ENCODE results near the gene HSBP1.

HSBP1 gene

GRCh38 chr16:83840060-83840617, 32.4 kb downstream of the HSBP1 start:
- H3K4me3 ChIP-seq (ENCODE audit: severe bottlenecking) = no peak overlapping the region
- H3K36me3 ChIP-seq (ENCODE audit: low read depth) = no peaks in the 10 kb centered on the region
- TF ChIP-seq, protein P1, sequence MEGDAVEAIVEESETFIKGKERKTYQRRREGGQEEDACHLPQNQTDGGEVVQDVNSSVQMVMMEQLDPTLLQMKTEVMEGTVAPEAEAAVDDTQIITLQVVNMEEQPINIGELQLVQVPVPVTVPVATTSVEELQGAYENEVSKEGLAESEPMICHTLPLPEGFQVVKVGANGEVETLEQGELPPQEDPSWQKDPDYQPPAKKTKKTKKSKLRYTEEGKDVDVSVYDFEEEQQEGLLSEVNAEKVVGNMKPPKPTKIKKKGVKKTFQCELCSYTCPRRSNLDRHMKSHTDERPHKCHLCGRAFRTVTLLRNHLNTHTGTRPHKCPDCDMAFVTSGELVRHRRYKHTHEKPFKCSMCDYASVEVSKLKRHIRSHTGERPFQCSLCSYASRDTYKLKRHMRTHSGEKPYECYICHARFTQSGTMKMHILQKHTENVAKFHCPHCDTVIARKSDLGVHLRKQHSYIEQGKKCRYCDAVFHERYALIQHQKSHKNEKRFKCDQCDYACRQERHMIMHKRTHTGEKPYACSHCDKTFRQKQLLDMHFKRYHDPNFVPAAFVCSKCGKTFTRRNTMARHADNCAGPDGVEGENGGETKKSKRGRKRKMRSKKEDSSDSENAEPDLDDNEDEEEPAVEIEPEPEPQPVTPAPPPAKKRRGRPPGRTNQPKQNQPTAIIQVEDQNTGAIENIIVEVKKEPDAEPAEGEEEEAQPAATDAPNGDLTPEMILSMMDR (IDR thresholded peaks at IDR 0.05; ENCODE audit: poor library complexity, severe bottlenecking) = no peak
- H3K27ac ChIP-seq (ENCODE audit: poor library complexity, severe bottlenecking) = no peak overlapping the region
- no peaks in the 10 kb centered on the region for H3K9me3 ChIP-seq (ENCODE audit: severe bottlenecking)
- peaks cover 7% of the 10 kb centered on the region for H3K4me1 ChIP-seq (ENCODE audit: insufficient read depth, poor library complexity, severe bottlenecking)
- H3K27me3 ChIP-seq (ENCODE audit: insufficient read depth, poor library complexity, severe bottlenecking) = no peaks in the 10 kb centered on the region
- ATAC-seq (ENCODE audit: low read depth) = no peak
- DNase-seq (ENCODE audit: low spot score) = no peak

DNA sequence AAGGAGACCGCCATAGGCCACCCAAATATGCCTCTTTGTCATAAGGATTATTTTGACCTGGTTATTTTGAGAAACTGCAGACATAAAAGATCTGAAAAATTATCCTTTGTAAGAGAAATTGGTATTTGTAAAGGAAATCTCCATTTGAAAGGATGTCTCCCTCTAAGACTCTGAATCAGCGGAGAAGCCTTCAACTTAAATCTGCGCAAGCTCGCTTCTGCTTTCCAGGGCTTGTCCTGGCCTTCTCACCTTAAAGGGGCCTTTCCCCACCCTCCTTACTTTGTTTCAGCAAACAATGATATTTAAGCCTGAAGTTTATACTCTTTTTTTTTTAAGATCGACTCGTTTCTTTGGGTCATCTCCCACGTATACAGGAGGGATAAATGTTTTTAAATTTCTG, 34.5 kb downstream of the HSBP1 start:
- no peaks in the 10 kb centered on the region for H3K27me3 ChIP-seq (ENCODE audit: insufficient read depth, poor library complexity, severe bottlenecking)
- no peaks in the 10 kb centered on the region for H3K4me1 ChIP-seq (ENCODE audit: insufficient read depth, poor library complexity, severe bottlenecking)
- TF ChIP-seq, protein P1 (IDR thresholded peaks at IDR 0.05; ENCODE audit: poor library complexity, severe bottlenecking) = no peak
- no peaks in the 10 kb centered on the region for H3K36me3 ChIP-seq (ENCODE audit: low read depth)
- no peak overlapping the region for H3K27ac ChIP-seq (ENCODE audit: poor library complexity, severe bottlenecking)
- no peaks in the 10 kb centered on the region for H3K9me3 ChIP-seq (ENCODE audit: severe bottlenecking)
- no peak for ATAC-seq (ENCODE audit: low read depth)
- no peak for DNase-seq (ENCODE audit: low spot score)
- H3K4me3 ChIP-seq (ENCODE audit: severe bottlenecking) = no peak overlapping the region

GRCh38 chr16:83842756-83843507, 35.2 kb downstream of the HSBP1 start:
- H3K27ac ChIP-seq (ENCODE audit: poor library complexity, severe bottlenecking) = no peak overlapping the region
- ATAC-seq (ENCODE audit: low read depth) (no peak), DNase-seq (ENCODE audit: low spot score) (no peak)
- H3K4me1 ChIP-seq (ENCODE audit: insufficient read depth, poor library complexity, severe bottlenecking) = no peaks in the 10 kb centered on the region
- H3K9me3 ChIP-seq (ENCODE audit: severe bottlenecking) = no peaks in the 10 kb centered on the region
- TF ChIP-seq, protein P1 (IDR thresholded peaks at IDR 0.05; ENCODE audit: poor library complexity, severe bottlenecking) = no peak
- H3K27me3 ChIP-seq (ENCODE audit: insufficient read depth, poor library complexity, severe bottlenecking) = no peaks in the 10 kb centered on the region
- H3K4me3 ChIP-seq (ENCODE audit: severe bottlenecking) = no peak overlapping the region
- no peaks in the 10 kb centered on the region for H3K36me3 ChIP-seq (ENCODE audit: low read depth)

GRCh38 chr16:83843657-83844056, 35.9 kb downstream of the HSBP1 start:
- Histone ChIP-seq H3K27me3 (ENCODE audit: insufficient read depth, poor library complexity, severe bottlenecking) (no peaks in the 10 kb centered on the region), H3K27ac (ENCODE audit: poor library complexity, severe bottlenecking) (no peak overlapping the region), H3K9me3 (ENCODE audit: severe bottlenecking) (no peaks in the 10 kb centered on the region), H3K36me3 (ENCODE audit: low read depth) (no peaks in the 10 kb centered on the region), H3K4me1 (ENCODE audit: insufficient read depth, poor library complexity, severe bottlenecking) (no peaks in the 10 kb centered on the region), H3K4me3 (ENCODE audit: severe bottlenecking) (no peak overlapping the region)
- ATAC-seq (ENCODE audit: low read depth) (no peak), DNase-seq (ENCODE audit: low spot score) (no peak)
- TF ChIP-seq, protein P1 (IDR thresholded peaks at IDR 0.05; ENCODE audit: poor library complexity, severe bottlenecking) = no peak

DNA sequence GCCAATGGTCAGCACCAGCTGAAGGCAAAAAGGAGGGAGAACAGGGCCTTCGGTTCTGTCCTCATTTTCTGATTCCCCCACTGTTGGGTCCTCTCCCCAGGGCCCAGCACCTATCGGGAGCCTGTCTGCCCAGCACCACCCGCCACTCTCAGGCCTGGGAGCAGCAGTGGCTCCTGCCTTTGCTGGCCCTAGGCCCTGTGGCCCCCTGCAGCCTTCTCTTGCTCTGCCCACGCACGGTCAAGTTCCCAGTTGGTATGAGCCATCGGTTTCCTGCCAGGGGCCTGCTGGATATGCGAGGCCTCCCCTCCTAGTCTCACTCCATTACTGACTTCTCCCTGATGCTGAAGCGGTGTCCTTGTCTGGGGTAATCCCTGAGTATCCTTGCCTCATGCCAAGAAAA, 37.5 kb downstream of the HSBP1 start:
- H3K4me3 ChIP-seq (ENCODE audit: severe bottlenecking) = no peak overlapping the region
- no peaks in the 10 kb centered on the region for H3K36me3 ChIP-seq (ENCODE audit: low read depth)
- no peak for ATAC-seq (ENCODE audit: low read depth)
- TF ChIP-seq, protein P1 (IDR thresholded peaks at IDR 0.05; ENCODE audit: poor library complexity, severe bottlenecking) = no peak
- DNase-seq (ENCODE audit: low spot score) = no peak
- H3K27me3 ChIP-seq (ENCODE audit: insufficient read depth, poor library complexity, severe bottlenecking) = no peaks in the 10 kb centered on the region
- H3K4me1 ChIP-seq (ENCODE audit: insufficient read depth, poor library complexity, severe bottlenecking) = no peaks in the 10 kb centered on the region
- H3K9me3 ChIP-seq (ENCODE audit: severe bottlenecking) = no peaks in the 10 kb centered on the region
- no peak overlapping the region for H3K27ac ChIP-seq (ENCODE audit: poor library complexity, severe bottlenecking)
